WTC11 (cell line): ENCODE measurements around the gene GUCA2B. TPM values are rescaled to one million over a fixed set of nuclear protein-coding genes. Genes with fewer than 3 reads are reported as not detected.

ENCODE experiments used
- ATAC-seq: fragments of 200-7000 bp; cut with Tn5 transposase; 2 replicates; pipeline ENCODE4 v1.10.0; 2021; ENCODE audit warnings: mild to moderate bottlenecking, moderate library complexity
- CTCF ChIA-PET: fragments of 300-600 bp; sonication (Branson Sonifier 250); formaldehyde crosslinking; loops from one replicate; lab custom pipeline; 2021; ENCODE audit warnings: antibody characterized with exemption; lab: Charles Lee
- POLR2A ChIA-PET: fragments of 350-600 bp; sonication (Branson Sonifier 250); formaldehyde crosslinking; loops from one replicate; lab custom pipeline; 2021; ENCODE audit warnings: antibody characterized with exemption; lab: Charles Lee
- DNase-seq: peaks from one replicate; pipeline ENCODE4 v3.0.0; 2021; ENCODE audit warnings: low spot score
- H3K27ac Mint-ChIP-seq: 2 replicates; pipeline ENCODE4 v1.8.0; 2021; ENCODE audit warnings: mixed read lengths
- H3K27me3 Mint-ChIP-seq: 2 replicates; pipeline ENCODE4 v1.8.0; 2021; ENCODE audit warnings: low read depth, mild to moderate bottlenecking, moderate library complexity, mixed read lengths
- H3K36me3 Mint-ChIP-seq: 2 replicates; pipeline ENCODE4 v1.8.0; 2021; ENCODE audit warnings: mixed read lengths
- H3K4me1 Mint-ChIP-seq: 2 replicates; pipeline ENCODE4 v1.8.0; 2022; ENCODE audit warnings: mixed read lengths
- H3K4me3 Mint-ChIP-seq: 2 replicates; pipeline ENCODE4 v1.8.0; 2021; ENCODE audit warnings: mild to moderate bottlenecking, moderate library complexity, mixed read lengths
- H3K9me3 Mint-ChIP-seq: 2 replicates; pipeline ENCODE4 v1.8.0; 2021; ENCODE audit warnings: mixed read lengths
- ETV6 ChIP-seq: sonication (generic); formaldehyde crosslinking; IDR thresholded peaks from 2 replicates; pipeline ENCODE4 v1.8.1; 2022; ENCODE audit warnings: mild to moderate bottlenecking, missing genetic modification reagents
- FOXK1 ChIP-seq: sonication (generic); formaldehyde crosslinking; IDR thresholded peaks from 2 replicates; pipeline ENCODE4 v1.8.0; 2022; ENCODE audit warnings: mild to moderate bottlenecking, moderate library complexity, missing genetic modification reagents
- GABPB1 ChIP-seq: sonication (generic); formaldehyde crosslinking; IDR thresholded peaks from 2 replicates; pipeline ENCODE4 v1.8.1; 2023; ENCODE audit warnings: mild to moderate bottlenecking, missing genetic modification reagents
- MYBL2 ChIP-seq: sonication (generic); formaldehyde crosslinking; IDR thresholded peaks from 2 replicates; pipeline ENCODE4 v1.8.1; 2023; ENCODE audit warnings: mild to moderate bottlenecking, moderate library complexity, missing genetic modification reagents
- NFYB ChIP-seq: sonication (generic); formaldehyde crosslinking; conservative IDR thresholded peaks from 2 replicates; pipeline ENCODE4 v1.8.0; 2022; ENCODE audit warnings: low read depth, missing genetic modification reagents
- NR1H2 ChIP-seq: sonication (generic); formaldehyde crosslinking; IDR thresholded peaks from 2 replicates; pipeline ENCODE4 v1.9.0; 2021; ENCODE audit warnings: mild to moderate bottlenecking, moderate library complexity, missing genetic modification reagents
- OVOL2 ChIP-seq: fragments of 250-450 bp; sonication (Bioruptor Pico); IDR thresholded peaks from 2 replicates; pipeline ENCODE4 v1.9.0; 2021; ENCODE audit warnings: mild to moderate bottlenecking, borderline replicate concordance
- RELA ChIP-seq: sonication (generic); formaldehyde crosslinking; IDR thresholded peaks from 2 replicates; pipeline ENCODE4 v1.8.1; 2022; ENCODE audit warnings: missing genetic modification reagents, mild to moderate bottlenecking, borderline replicate concordance
- SOX15 ChIP-seq: fragments of 250-450 bp; sonication (Bioruptor Pico); IDR thresholded peaks from 2 replicates; pipeline ENCODE4 v1.9.0; 2021; ENCODE audit warnings: mild to moderate bottlenecking
- ZNF121 ChIP-seq: sonication (generic); formaldehyde crosslinking; IDR thresholded peaks from 2 replicates; pipeline ENCODE4 v1.8.0; 2023; ENCODE audit warnings: missing genetic modification reagents
- ZNF138 ChIP-seq: sonication (generic); formaldehyde crosslinking; conservative IDR thresholded peaks from 2 replicates; pipeline ENCODE4 v1.8.1; 2022; ENCODE audit warnings: mild to moderate bottlenecking, moderate library complexity, missing genetic modification reagents
- ZNF317 ChIP-seq: sonication (generic); formaldehyde crosslinking; IDR thresholded peaks from 2 replicates; pipeline ENCODE4 v1.8.1; 2023; ENCODE audit warnings: low read depth, mild to moderate bottlenecking, moderate library complexity, missing genetic modification reagents, borderline replicate concordance
- ZNF423 ChIP-seq: fragments of 250-450 bp; sonication (Bioruptor Pico); IDR thresholded peaks from 2 replicates; pipeline ENCODE4 v2.1.2; 2022; ENCODE audit warnings: mild to moderate bottlenecking, moderate library complexity
- total RNA-seq: library from RNA; stranded (reverse); gene quantifications from 3 replicates; pipeline ENCODE4 v1.2.3, GENCODE V29; 2021
- TF ChIP-seq, protein P1 (sequence below): sonication (generic); formaldehyde crosslinking; IDR thresholded peaks from 2 replicates; pipeline ENCODE4 v1.8.1; 2023; ENCODE audit warnings: mild to moderate bottlenecking, missing genetic modification reagents, moderate library complexity
- TF ChIP-seq, protein P2 (sequence below): sonication (generic); formaldehyde crosslinking; IDR thresholded peaks from 2 replicates; pipeline ENCODE4 v1.8.1; 2023; ENCODE audit warnings: mild to moderate bottlenecking, missing genetic modification reagents
- TF ChIP-seq, protein P3 (sequence below): sonication (generic); formaldehyde crosslinking; IDR thresholded peaks from 2 replicates; pipeline ENCODE4 v1.8.1; 2023; ENCODE audit warnings: mild to moderate bottlenecking, moderate library complexity, missing genetic modification reagents
- TF ChIP-seq, protein P4 (sequence below): sonication (generic); formaldehyde crosslinking; IDR thresholded peaks from 2 replicates; pipeline ENCODE4 v1.8.0; 2023; ENCODE audit warnings: missing genetic modification reagents, mild to moderate bottlenecking, borderline replicate concordance
- TF ChIP-seq, protein P5 (sequence below): sonication (generic); formaldehyde crosslinking; IDR thresholded peaks from 2 replicates; pipeline ENCODE4 v1.8.1; 2022; ENCODE audit warnings: low read depth, missing genetic modification reagents, borderline replicate concordance
- TF ChIP-seq, protein P6 (sequence below): sonication (generic); formaldehyde crosslinking; IDR thresholded peaks from 2 replicates; pipeline ENCODE4 v1.8.0; 2022; ENCODE audit warnings: mild to moderate bottlenecking, missing genetic modification reagents

Gene GUCA2B
- total RNA-seq, 1 experiment from 2014 or later: not detected

DNA sequence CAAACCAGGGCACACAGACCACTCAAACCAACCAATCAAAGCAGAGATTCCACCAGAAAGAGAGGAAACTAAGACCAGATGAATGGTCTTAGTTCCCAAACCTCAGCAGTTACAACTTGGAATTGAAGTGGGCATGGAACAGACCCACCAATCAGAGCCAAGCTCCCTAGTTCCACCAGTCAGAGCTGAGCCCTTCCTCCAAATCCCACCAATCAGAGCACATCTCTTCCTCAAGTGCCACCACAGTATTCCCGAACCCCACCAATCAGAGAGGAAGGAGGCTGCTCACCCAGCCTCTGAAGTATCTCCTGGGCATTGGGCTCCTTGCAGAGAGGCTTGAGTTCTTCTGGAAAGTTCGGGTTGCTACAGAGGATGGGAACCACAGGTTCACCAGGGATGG is 9.9 kb downstream of the GUCA2B start:
- POLR2A ChIA-PET: no interaction called here
- CTCF ChIA-PET: interaction anchor here (5.2 kb wide), 1 partner anchor 10 kb away, joined by 38 read pairs; no protein-coding TSS in a partner anchor
- ATAC-seq: no peak

DNA sequence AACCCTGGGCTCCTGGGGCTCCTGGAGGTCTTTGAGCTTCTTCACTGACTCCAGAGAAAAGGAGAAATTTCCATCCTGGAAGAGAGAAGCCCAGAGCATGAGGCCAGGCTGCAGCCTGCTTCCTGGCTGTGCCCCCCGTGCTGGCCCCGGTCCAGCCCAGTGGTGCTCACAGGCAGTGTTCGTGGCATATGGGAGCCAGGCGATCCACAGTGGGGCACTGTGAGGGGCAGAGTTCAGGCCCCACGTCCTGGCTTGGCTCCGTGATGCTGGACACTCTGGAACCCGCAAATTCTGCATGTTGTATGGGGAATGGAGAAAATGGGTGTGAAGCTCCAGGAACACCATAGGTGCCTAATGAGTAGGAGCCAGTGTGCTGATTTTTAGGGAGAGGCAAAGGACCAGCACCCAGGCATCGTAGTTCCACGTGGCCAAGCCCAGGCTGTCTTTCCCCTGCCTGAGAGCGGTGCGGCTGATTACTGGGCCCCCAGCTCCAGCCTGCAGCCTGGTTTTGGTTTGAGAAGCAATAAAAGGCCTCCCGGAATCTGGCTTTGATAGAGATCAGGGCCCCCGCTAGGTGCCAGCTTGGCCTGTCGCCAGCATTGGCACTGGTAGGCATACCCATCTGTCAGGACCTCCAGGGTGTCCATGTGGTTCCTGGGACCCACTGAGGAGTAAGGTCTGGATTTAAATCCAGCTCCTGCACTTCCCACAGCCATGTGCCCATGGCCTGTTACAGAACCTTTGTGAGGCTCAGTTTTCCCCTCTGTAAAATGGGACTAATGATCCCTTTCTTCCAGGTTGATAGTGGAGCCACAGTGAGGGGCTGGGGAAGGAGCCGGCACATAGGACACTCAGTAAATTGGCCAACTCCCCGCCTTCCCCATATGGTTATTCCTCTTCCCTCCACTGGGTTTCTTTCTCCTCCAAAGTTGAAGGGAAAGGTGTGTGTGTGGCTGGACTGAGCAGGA is 10.6 kb downstream of the GUCA2B start:
- CTCF ChIA-PET: interaction anchor here (5.2 kb wide), 1 partner anchor 10 kb away, joined by 38 read pairs; no protein-coding TSS in a partner anchor
- Mint-ChIP-seq H3K27me3 (no peaks in the 10 kb centered on the region; the same call in 1 of the 2 replicates), H3K4me1 (peaks cover 10% of the 10 kb centered on the region), H3K36me3 (no peaks in the 10 kb centered on the region), H3K9me3 (peaks cover 14% of the 10 kb centered on the region), H3K4me3 (no peak overlapping the region), H3K27ac (no peak overlapping the region)
- DNase-seq (no peak), ATAC-seq (no peak)
- POLR2A ChIA-PET: no interaction called here
- TF ChIP-seq, protein P1, sequence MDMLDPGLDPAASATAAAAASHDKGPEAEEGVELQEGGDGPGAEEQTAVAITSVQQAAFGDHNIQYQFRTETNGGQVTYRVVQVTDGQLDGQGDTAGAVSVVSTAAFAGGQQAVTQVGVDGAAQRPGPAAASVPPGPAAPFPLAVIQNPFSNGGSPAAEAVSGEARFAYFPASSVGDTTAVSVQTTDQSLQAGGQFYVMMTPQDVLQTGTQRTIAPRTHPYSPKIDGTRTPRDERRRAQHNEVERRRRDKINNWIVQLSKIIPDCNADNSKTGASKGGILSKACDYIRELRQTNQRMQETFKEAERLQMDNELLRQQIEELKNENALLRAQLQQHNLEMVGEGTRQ (CRISPR knock-in tag): no peak
- TF ChIP-seq, protein P2, sequence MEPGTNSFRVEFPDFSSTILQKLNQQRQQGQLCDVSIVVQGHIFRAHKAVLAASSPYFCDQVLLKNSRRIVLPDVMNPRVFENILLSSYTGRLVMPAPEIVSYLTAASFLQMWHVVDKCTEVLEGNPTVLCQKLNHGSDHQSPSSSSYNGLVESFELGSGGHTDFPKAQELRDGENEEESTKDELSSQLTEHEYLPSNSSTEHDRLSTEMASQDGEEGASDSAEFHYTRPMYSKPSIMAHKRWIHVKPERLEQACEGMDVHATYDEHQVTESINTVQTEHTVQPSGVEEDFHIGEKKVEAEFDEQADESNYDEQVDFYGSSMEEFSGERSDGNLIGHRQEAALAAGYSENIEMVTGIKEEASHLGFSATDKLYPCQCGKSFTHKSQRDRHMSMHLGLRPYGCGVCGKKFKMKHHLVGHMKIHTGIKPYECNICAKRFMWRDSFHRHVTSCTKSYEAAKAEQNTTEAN (CRISPR knock-in tag): no peak
- TF ChIP-seq ZNF121 (CRISPR knock-in tag) (no peak), RELA (no peak), SOX15 (CRISPR knock-in tag) (no peak), NFYB (no peak), FOXK1 (no peak), GABPB1 (CRISPR knock-in tag) (no peak), OVOL2 (no peak), ETV6 (CRISPR knock-in tag) (no peak), ZNF317 (CRISPR knock-in tag) (no peak), ZNF423 (CRISPR knock-in tag) (no peak), ZNF138 (CRISPR knock-in tag) (no peak)
- TF ChIP-seq, protein P3, sequence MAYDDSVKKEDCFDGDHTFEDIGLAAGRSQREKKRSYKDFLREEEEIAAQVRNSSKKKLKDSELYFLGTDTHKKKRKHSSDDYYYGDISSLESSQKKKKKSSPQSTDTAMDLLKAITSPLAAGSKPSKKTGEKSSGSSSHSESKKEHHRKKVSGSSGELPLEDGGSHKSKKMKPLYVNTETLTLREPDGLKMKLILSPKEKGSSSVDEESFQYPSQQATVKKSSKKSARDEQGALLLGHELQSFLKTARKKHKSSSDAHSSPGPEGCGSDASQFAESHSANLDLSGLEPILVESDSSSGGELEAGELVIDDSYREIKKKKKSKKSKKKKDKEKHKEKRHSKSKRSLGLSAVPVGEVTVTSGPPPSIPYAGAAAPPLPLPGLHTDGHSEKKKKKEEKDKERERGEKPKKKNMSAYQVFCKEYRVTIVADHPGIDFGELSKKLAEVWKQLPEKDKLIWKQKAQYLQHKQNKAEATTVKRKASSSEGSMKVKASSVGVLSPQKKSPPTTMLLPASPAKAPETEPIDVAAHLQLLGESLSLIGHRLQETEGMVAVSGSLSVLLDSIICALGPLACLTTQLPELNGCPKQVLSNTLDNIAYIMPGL (CRISPR knock-in tag): no peak
- TF ChIP-seq, protein P4, sequence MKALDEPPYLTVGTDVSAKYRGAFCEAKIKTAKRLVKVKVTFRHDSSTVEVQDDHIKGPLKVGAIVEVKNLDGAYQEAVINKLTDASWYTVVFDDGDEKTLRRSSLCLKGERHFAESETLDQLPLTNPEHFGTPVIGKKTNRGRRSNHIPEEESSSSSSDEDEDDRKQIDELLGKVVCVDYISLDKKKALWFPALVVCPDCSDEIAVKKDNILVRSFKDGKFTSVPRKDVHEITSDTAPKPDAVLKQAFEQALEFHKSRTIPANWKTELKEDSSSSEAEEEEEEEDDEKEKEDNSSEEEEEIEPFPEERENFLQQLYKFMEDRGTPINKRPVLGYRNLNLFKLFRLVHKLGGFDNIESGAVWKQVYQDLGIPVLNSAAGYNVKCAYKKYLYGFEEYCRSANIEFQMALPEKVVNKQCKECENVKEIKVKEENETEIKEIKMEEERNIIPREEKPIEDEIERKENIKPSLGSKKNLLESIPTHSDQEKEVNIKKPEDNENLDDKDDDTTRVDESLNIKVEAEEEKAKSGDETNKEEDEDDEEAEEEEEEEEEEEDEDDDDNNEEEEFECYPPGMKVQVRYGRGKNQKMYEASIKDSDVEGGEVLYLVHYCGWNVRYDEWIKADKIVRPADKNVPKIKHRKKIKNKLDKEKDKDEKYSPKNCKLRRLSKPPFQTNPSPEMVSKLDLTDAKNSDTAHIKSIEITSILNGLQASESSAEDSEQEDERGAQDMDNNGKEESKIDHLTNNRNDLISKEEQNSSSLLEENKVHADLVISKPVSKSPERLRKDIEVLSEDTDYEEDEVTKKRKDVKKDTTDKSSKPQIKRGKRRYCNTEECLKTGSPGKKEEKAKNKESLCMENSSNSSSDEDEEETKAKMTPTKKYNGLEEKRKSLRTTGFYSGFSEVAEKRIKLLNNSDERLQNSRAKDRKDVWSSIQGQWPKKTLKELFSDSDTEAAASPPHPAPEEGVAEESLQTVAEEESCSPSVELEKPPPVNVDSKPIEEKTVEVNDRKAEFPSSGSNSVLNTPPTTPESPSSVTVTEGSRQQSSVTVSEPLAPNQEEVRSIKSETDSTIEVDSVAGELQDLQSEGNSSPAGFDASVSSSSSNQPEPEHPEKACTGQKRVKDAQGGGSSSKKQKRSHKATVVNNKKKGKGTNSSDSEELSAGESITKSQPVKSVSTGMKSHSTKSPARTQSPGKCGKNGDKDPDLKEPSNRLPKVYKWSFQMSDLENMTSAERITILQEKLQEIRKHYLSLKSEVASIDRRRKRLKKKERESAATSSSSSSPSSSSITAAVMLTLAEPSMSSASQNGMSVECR (CRISPR knock-in tag): no peak
- TF ChIP-seq, protein P5, sequence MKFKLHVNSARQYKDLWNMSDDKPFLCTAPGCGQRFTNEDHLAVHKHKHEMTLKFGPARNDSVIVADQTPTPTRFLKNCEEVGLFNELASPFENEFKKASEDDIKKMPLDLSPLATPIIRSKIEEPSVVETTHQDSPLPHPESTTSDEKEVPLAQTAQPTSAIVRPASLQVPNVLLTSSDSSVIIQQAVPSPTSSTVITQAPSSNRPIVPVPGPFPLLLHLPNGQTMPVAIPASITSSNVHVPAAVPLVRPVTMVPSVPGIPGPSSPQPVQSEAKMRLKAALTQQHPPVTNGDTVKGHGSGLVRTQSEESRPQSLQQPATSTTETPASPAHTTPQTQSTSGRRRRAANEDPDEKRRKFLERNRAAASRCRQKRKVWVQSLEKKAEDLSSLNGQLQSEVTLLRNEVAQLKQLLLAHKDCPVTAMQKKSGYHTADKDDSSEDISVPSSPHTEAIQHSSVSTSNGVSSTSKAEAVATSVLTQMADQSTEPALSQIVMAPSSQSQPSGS (CRISPR knock-in tag): no peak

More for the DNA sequence above, 9.9 kb downstream of the GUCA2B start:
- Mint-ChIP-seq H3K27ac (no peak overlapping the region), H3K9me3 (peaks cover 14% of the 10 kb centered on the region), H3K27me3 (no peaks in the 10 kb centered on the region; the same call in 1 of the 2 replicates), H3K36me3 (no peaks in the 10 kb centered on the region), H3K4me1 (peaks cover 10% of the 10 kb centered on the region), H3K4me3 (no peak overlapping the region)
- TF ChIP-seq, protein P6, sequence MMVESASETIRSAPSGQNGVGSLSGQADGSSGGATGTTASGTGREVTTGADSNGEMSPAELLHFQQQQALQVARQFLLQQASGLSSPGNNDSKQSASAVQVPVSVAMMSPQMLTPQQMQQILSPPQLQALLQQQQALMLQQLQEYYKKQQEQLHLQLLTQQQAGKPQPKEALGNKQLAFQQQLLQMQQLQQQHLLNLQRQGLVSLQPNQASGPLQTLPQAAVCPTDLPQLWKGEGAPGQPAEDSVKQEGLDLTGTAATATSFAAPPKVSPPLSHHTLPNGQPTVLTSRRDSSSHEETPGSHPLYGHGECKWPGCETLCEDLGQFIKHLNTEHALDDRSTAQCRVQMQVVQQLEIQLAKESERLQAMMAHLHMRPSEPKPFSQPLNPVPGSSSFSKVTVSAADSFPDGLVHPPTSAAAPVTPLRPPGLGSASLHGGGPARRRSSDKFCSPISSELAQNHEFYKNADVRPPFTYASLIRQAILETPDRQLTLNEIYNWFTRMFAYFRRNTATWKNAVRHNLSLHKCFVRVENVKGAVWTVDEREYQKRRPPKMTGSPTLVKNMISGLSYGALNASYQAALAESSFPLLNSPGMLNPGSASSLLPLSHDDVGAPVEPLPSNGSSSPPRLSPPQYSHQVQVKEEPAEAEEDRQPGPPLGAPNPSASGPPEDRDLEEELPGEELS (CRISPR knock-in tag): no peak
- no peak for TF ChIP-seq NR1H2 (CRISPR knock-in tag)
- TF ChIP-seq MYBL2 (CRISPR knock-in tag): no peak
- no peak for DNase-seq
